PC-9 (cell line): ENCODE measurements around the gene DHRS7.

Experiments
- EZH2 ChIP-seq: fragments of 200-600 bp; sonication (generic); IDR thresholded peaks from 2 replicates; pipeline ENCODE4 v1.8.0; 2017; ENCODE audit warnings: antibody characterized with exemption, low read depth
- TF ChIP-seq, protein P1 (sequence below): fragments of 200-600 bp; sonication (generic); conservative IDR thresholded peaks from 2 replicates; pipeline ENCODE4 v1.6.1; 2017; ENCODE audit warnings: mixed run types, antibody characterized with exemption, mild to moderate bottlenecking, moderate library complexity

DNA sequence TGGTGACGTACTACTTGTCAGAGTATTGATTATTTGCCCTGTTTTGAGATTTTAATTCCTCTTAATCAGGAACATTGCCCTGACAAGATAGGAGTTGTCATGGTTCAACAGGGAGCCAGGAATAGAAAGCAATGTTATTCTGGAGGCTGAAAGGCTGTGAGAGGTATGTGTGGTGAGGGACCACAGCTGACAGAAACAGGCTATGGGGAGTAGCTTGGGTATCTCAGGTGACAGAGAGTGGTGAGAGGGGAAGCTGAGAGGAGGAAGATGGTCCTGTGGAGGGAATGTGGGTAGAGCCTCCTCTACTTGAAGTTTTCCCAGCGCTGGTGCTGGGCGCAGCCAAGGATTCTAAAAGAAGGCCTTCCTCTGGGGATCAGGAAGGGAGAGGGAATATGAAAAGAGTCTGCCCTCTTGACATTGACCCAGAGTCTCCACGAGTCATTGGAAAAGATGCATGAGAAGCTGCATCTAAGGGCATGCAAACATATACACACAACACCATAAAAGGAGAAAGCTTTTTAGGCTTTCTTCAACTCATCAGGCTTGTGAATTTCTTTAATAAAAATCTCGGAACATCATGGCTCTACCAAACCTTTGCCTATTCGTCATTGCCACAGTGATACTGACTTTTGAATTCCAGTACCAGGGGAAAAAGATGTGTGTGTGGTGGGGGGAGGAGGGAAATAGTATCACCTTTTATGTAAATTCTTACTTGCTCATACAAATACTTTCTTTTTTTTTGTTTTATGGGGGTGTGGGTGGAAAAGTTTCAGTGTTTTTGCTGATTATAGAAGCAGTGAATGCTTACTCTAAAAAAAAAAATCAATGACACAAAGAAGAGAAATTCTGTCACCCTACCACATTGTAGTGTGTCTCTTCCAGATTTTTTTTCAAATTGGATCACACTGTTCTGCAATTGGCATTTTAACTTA lies 39.9 kb upstream of the DHRS7 start:
- TF ChIP-seq, protein P1, sequence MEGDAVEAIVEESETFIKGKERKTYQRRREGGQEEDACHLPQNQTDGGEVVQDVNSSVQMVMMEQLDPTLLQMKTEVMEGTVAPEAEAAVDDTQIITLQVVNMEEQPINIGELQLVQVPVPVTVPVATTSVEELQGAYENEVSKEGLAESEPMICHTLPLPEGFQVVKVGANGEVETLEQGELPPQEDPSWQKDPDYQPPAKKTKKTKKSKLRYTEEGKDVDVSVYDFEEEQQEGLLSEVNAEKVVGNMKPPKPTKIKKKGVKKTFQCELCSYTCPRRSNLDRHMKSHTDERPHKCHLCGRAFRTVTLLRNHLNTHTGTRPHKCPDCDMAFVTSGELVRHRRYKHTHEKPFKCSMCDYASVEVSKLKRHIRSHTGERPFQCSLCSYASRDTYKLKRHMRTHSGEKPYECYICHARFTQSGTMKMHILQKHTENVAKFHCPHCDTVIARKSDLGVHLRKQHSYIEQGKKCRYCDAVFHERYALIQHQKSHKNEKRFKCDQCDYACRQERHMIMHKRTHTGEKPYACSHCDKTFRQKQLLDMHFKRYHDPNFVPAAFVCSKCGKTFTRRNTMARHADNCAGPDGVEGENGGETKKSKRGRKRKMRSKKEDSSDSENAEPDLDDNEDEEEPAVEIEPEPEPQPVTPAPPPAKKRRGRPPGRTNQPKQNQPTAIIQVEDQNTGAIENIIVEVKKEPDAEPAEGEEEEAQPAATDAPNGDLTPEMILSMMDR: no peak
- TF ChIP-seq EZH2: no peak
